Measurements from ENCODE around the gene ZNF487.
A peak's percentile ranks its signal among the peaks of the same experiment; 100 is the strongest.
"Not testable (repeated sequence)": the region's sequence is repeated elsewhere in the genome, so short reads cannot be mapped to it uniquely, and the experiment has no call there.

ZNF487 gene

DNA sequence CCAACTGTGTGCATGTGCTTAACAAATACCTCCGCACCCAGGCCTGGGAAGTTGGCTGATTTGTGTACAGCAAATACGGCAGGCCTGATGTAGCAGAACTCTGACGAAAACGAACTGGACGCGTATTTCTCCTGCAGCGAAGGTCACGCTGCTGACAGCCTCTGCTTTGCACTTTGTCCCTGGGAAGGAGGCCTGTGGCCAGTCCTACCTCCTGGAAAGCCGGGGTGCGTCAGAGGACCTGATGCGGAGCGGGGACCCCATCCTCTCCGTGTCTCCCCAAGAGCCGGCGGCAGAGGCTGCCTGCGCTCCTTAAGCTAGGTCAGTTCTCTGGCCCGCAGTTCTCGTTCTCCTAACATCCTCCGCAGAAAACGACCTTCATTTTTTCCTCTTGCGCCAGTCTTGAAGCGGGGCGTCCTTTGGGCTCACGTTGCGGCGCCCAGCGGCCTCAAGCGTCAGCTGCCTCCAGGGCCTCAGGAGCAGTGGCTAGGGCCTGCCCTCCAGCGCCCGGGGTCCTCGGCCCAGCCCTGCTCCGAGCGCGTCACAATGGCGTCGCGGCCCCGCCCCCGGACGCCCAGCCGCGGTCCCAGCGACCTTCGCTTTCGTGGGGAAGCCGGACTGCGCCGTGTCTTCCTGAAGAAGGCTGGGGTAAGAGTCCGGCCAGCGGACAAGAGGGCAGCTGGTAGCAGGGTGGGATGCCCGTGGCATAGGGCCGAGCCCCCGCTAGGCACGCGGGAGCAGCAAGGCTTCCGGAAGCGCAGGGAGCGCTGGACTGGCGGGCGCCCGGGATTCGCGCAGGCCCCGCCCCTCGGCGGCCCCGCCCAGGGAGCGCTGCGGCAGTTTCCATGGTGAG, at the start of gene ZNF487:
TSS of gene ZNF487 (plus strand) at position 821 of the 850 bp plus-strand sequence. CDS start 38,703 bp downstream, outside the sequence.
- DNase-seq (ENCODE audit: low read depth): peak; percentile 51

- DNase-seq (ENCODE audit: low read depth): no peak
Observed at GRCh38 chr10:43387678-43388032, 49.3 kb upstream of the ZNF487 start.

DNA sequence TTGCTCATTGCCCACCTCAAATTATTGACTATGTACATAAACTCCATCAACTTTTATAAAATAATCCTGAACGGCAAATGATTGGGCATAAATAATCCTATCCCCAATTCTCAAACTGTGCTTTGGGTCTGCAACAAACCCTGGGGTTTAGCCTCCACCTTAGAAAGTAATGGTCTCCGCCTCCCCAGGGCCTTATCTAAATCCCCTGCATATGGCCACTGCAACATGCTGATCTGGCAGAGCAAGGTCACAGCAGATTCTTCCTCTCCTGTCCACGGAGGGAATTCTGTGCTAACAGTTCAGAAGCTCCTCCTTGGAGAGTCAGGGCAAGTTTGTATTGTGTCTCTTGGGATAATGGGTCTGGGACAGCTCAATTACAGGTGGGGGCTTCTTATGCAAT, 47.0 kb upstream of the ZNF487 start:
- DNase-seq (ENCODE audit: low read depth): no peak

GRCh38 chr10:43390333-43390732, 46.6 kb upstream of the ZNF487 start:
- DNase-seq (ENCODE audit: low read depth): no peak

DNA sequence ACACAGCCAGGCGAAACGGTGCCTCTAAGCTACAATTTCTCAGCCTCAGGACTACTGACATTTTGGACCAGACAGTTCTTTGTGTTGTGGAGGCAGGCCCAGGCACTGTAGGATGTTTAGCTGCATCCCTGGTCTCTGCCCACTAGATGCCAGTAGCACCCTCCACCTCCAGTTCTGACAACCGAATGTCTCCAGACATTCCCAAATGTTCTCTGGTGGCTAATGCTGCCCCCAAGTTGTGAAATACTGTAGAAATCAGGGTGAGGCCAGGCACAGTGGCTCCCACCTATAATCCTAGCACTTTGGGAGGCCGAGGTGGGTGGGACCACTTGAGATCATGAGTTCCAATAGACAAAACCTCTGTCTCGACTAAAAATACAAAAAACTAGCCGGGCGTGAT, 46.2 kb upstream of the ZNF487 start:
- no peak for DNase-seq (ENCODE audit: low read depth)

DNA sequence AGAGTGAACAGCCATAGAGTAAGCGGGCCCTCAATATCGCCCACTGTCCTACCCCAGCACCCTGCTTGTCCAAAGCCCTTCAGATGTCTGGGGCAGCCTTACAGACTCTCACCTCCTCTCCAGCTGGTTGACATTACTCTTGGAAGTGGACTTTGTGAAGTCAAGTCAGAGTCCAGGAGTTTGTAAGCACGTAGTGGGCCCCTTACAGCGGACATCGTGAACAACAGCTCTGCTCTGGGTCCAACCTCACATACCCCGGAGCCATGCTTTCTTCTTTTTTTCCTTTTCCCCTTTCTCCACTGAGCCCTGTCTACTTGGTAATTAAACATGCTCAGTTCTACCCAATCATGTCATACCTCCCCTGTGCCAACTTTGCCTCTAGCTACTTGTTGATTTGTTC, 45.4 kb upstream of the ZNF487 start:
- DNase-seq (ENCODE audit: low read depth): no peak

DNA sequence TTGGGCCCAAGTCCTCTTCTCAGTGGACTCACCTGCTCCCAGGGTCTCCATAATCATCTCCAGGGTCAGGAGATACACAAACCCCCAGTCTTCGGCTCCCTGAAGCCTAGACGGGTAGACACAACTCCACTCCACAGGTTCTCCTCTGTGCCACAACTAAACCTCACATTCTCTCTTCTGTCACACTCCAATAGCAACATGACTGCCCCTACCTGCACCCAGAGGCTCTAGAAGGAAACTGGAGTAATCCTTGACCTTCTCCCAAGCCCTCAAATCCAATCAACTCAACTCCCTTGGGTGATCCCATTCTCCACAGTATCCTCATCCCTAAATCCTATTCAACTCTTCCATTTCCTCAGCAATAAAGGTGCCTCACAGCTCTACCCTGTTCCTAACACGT, 44.2 kb upstream of the ZNF487 start:
- DNase-seq (ENCODE audit: low read depth): no peak

DNA sequence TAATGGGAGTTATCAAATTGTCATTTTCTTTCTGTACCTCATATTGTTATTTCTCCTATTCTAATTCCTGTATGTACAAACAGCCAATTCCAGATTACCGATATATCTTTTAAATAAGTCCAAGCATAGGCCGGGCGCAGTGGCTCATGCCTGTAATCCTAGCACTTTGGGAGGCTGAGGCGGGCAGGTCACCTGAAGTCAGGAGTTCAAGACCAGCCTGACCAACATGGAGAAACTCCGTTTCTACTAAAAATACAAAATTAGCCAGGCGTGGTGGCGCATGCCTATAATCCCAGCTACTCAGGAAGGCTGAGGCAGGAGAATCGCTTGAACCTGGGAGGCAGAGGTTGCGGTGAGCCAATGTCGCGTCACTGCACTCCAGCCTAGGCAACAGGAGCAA, 43.7 kb upstream of the ZNF487 start:
- not testable (repeated sequence) for DNase-seq (ENCODE audit: low read depth)

- no peak for DNase-seq (ENCODE audit: low read depth)
Observed at GRCh38 chr10:43393606-43394360, 43.1 kb upstream of the ZNF487 start.

DNA sequence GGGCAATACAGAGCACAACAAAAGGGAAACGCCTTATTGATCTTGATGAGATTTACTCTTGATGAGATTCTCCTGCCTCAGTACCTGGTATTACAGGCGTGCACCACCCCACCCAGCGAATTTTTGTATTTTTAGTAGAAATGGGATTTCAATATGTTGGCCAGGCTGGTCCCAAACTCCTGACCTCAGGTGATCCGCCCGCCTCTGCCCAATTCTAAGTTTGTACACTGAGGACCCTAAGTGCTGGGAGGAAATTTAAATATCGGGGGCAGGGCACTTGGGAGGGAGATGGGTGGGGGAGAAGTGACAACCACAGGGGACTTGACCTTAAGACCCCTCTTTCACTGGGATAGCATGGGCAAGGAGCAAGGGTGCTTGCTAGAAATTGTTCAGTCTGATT, 42.0 kb upstream of the ZNF487 start:
- no peak for DNase-seq (ENCODE audit: low read depth)

DNA sequence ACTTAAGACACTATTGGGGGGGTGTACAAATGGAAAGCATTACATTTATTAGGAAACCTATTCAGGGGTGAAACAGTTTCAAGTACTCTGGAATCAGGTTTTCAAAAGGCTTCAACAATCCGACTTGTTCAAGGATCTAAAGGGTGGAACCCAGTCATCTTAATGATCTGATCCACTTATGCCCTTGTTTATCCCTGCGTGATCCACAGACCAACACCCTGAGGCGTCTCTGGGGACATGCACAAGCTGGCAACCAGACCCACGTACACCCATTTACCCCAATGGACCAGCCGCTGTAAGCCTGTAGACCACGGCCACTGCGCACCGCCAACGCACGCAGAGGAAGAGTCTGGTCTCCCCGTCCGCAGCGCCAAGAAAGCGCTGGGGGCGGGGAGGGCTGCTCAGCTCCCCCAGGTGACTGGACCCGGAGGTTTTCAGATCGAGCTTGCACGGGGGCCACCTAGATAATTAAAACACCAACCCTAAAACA, 41.3 kb upstream of the ZNF487 start:
- no peak for DNase-seq (ENCODE audit: low read depth)

- no peak for DNase-seq (ENCODE audit: low read depth)
Observed at GRCh38 chr10:43396061-43396927, 40.6 kb upstream of the ZNF487 start.

- DNase-seq (ENCODE audit: low read depth): no peak
Observed at GRCh38 chr10:43396928-43397624, 39.8 kb upstream of the ZNF487 start.

DNA sequence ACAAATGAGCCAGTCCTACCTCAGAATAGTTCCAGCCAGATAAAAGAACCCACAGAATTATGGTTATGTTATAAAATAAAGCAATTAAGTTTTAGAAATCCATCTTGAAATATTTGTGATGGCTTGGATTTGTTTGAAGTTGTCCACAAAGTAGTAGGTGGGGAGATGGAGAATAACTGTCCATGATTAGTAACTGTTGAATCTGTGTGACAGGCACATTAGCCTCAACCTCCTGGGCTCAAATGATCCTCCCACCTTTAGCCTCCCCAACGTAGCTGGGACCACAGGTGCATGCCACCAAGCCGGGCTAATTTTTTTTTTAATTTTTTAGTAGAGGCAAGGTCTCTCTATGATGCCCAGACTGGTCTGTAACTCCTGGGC, 38.0 kb upstream of the ZNF487 start:
- no peak for DNase-seq (ENCODE audit: low read depth)

- DNase-seq (ENCODE audit: low read depth): peak; percentile 29
Observed at GRCh38 chr10:43399320-43400310, 37.3 kb upstream of the ZNF487 start.

GRCh38 chr10:43401627-43402026, 35.3 kb upstream of the ZNF487 start:
- DNase-seq (ENCODE audit: low read depth): no peak

GRCh38 chr10:43402176-43402575, 34.7 kb upstream of the ZNF487 start:
- no peak for DNase-seq (ENCODE audit: low read depth)

DNA sequence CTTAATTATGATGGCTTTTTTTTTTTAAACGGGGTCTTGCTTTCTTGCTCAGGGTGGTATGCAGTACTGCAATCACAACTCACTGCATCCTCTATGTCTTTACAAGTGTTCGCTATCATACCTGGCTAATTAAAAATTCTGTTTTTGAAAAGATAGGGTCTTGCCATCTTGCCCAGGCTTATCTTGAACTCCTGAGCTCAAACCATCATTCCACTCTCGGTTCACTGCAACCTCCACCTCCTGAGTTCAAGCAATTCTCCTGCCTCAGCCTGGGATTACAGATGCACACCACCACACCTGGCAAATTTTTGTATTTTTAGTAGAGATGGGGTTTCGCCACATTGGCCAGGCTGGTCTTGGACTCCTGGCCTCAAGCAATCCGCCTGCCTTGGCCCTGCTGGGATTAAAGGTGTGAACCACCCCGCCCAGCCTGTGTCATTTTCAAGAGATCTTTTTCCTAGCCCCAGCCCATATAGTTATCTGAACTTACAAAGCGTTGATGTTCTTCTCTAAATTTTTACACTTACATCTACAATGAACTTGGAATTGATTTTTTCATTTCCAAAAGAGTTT, 33.9 kb upstream of the ZNF487 start:
- no peak for DNase-seq (ENCODE audit: low read depth)

DNA sequence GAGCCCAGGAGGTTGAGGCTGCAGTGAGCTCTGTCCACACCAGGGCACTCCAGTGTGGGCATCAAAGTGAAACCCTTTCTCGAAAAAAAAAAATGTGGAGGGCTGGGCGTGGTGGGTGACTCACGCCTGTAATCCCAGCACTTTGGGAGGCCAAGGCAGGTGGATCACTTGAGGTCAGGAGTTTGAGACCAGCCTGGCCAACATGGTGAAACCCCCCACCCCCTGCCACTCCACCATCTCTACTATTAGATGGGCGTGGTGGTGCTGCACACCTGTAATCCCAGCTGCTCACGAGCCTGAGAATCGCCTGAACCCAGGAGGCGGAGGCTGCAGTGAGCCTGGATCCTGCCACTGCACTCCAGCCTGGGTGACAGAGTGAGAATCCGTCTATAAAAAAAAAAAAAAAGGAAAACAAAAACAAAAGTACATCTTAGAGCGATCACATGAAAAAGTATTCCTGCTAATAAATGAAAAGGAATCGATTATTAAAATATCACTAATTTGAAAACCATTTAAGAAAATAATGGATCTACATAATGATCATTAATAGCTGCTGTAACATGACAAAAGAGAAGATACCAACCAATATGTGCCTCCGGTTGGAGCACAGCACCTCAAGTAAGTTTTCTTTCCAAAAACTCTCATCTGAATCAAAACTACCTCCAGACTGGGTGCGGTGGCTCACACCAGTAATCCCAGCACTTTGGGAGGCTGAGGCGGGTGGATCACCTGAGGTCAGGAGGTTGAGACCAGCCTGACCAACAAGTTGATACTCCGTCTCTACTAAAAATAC, 32.8 kb upstream of the ZNF487 start:
- DNase-seq (ENCODE audit: low read depth): no peak

Measured in GM04503 (cell line).